ENCODE data around the gene ST3GAL4.
"Not testable (repeated sequence)": the region's sequence is repeated elsewhere in the genome, so short reads cannot be mapped to it uniquely, and the experiment has no call there.

The ST3GAL4 gene

GRCh38 chr11:126355324-126355925 is at the start of gene ST3GAL4:
TSS of gene ST3GAL4 (plus strand) at chr11:126355686. CDS start at chr11:126406156, 50,470 bp downstream.
- DNase-seq (ENCODE audit: low read depth, low spot score), result no peak

DNA sequence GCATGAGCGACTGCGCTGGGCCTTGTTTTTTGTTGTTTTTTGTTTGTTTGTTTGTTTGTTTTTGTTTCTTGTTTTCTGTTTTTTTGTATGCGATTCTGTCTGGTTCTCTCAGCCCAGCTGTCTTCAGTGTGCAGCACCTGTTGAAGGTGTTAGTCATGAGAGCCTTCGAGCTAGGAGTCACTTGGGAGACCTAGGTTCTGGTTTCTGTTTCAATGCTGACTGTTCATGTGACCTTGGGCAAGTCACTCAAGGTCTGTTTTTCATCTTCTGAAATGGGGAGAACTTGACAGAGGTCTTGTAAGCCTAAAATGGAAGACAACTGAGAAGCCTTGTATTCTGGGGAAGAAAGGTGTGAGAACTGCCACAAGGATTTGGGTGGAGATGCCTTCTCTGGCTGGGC is 49.8 kb upstream of the ST3GAL4 start:
- no peak for DNase-seq (ENCODE audit: low read depth, low spot score)

DNA sequence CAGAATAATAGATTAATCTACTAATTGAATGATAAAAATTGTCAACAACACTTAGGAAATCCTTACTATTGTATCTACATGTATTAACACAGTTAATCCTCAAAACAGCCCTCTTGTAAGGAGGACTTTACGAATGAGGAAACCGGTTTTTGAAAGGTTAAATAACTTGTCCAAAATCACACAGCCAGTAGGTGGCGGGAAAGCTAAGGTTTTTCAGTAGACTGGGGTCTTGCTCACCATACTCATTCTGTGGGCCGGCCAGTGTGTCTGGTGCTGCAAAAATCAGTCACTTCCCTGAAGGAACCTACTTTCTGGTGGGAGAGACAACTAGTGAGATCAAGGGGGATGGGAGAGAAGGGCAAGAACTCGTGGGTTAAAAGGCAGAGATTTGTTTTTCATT is 47.8 kb upstream of the ST3GAL4 start:
- DNase-seq (ENCODE audit: low read depth, low spot score), result no peak

DNA sequence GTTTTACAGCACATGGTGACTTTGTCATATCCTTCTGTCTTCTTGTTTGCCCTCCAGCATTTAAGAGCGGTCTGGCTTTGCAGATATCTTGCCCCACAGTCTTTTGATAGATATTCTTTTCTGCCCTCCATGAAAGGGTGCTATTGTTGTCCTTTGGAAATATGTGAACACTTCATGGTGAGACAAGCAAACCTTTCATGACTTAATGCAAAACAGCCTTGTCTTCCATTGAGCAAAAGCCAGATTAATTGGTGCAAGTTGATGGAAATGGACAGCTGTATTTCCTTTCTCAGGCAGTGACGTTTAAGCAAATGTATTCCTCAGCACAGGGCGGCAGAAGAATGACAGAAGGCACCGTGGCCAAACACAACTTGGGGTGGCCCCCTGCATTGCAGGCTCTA is 47.2 kb upstream of the ST3GAL4 start:
- DNase-seq (ENCODE audit: low read depth, low spot score), result no peak

- not testable (repeated sequence) for DNase-seq (ENCODE audit: low read depth, low spot score)
Observed at GRCh38 chr11:126308771-126309170, 46.7 kb upstream of the ST3GAL4 start.

- peak; percentile 54 for DNase-seq (ENCODE audit: low read depth, low spot score)
Observed at GRCh38 chr11:126310200-126310991, 45.1 kb upstream of the ST3GAL4 start.

- no peak for DNase-seq (ENCODE audit: low read depth, low spot score)
Observed at GRCh38 chr11:126310992-126311310, 44.5 kb upstream of the ST3GAL4 start.

DNA sequence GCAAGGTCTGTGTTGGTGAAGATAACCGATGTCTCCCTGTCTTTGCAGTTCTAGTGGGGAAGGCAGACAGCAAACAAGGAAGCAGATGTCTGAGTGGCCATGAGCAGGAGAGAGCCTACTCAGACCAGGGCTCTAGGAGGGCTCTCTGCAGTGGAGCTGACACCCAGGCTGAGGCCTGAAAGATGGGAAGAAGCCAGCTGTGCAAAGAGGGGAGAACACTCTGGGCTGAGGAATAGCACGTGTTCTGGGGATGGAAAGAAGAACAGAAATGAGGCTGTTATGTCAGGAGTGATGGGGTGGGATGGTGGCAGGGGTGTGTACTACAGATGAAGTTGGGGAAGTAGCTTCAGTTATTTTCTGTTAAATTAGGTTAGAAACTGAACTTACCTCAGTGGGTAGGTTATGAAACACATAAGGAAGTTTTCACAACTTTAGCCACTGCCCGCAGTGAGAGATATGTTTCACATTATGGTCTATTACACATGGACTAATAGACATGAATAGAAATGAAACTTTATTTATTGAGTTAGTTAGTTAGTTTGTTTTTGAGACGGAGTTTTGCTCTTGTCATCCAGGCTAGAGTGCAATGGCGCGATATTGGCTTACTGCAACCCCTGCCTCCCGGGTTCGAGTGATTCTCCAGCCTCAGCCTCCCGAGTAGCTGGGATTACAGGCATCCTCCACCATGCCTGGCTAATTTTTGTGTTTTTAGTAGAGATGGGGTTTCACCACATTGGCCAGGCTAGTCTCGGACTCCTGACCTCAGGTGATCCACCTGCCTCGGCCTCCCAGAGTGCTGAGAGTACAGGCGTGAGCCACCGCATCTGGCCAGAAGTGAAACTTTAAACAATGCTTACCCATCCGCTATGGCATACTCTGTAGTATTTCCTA is 43.8 kb upstream of the ST3GAL4 start:
- DNase-seq (ENCODE audit: low read depth, low spot score), result no peak

DNA sequence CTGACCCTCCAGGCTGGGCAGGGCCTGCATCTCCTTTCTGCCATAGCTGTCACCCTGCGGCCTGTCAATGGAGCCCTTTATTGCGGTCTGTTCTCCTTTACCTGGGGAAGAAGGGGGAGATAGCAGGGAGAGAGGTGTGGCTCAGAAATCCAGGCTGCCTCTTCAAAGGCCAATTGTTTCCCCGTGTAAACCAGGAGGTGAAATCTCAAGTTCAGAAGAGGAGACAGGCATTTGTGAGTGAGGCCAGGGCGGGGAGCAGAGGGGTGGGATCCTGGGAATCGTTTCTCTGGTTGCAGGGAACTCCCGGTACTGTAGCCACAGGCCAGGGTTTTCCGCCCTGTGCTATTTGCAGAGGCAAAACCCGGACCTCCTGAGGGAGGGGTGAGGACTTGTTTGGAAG is 42.5 kb upstream of the ST3GAL4 start:
- DNase-seq (ENCODE audit: low read depth, low spot score), result no peak

DNA sequence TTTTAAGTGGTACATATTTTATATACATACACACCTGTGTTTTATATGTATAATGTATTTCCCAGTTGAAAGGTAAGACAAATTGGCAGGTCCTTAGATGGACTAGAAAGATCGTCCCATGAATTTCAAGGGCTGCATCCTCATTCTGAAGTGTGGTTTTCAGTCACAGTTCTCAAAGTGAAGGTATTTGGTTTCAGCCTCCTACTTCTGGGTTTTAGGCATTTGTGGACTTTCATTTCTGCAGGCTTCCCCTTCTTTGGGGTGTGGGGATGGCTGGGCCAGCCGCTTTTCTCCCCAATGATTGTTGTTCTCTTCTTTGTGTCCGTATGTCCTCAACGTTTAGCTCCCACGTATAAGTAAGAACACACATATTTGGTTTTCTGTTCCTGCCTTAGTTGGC is 41.7 kb upstream of the ST3GAL4 start:
- no peak for DNase-seq (ENCODE audit: low read depth, low spot score)

- DNase-seq (ENCODE audit: low read depth, low spot score), result no peak
Observed at GRCh38 chr11:126317432-126317755, 38.1 kb upstream of the ST3GAL4 start.

- DNase-seq (ENCODE audit: low read depth, low spot score), result peak; percentile 70
Observed at GRCh38 chr11:126317756-126318573, 37.5 kb upstream of the ST3GAL4 start.

DNA sequence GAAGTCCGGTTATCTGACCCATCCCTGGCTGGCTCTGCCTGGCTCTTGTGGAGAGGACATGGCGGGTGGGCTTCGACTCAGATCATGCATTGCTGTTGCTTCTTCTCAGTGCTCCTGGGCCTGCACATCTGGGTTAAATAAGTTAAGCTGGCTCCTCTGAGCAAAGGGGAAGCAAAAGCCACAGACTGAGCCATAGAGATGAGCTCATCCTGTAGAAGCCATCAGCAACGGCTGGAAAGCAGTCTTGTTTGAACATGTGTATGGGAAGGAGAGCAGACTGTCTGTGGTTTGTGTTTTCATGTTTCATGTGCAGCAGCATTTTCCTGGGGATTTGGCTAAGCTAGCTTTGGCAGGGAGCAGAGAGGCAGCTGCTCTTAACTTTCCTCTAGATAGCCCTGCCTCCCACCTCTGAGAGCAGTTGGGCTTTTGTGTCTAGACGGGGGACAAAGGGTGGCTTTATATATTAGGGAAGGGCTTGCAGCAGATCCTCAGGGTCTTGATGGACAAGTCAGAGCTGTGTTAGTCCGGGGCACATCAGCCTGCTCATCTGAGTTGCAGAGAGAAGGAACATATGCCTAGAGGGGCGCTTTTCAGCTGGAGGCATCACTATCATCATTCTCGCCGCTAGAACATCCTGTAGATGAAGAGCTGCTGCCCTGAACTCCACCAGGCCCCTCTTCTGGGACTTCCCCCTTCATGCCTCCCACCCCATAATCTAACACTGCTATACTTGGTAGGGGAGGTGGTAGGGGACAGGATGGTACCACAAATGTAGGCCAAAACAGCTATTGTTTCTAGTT is 36.7 kb upstream of the ST3GAL4 start:
- DNase-seq (ENCODE audit: low read depth, low spot score), result peak; percentile 73

GRCh38 chr11:126319374-126319740 is 36.1 kb upstream of the ST3GAL4 start:
- DNase-seq (ENCODE audit: low read depth, low spot score), result no peak

GRCh38 chr11:126322996-126323395 is 32.5 kb upstream of the ST3GAL4 start:
- DNase-seq (ENCODE audit: low read depth, low spot score), result no peak

- DNase-seq (ENCODE audit: low read depth, low spot score), result no peak
Observed at GRCh38 chr11:126327281-126328000, 28.0 kb upstream of the ST3GAL4 start.

DNA sequence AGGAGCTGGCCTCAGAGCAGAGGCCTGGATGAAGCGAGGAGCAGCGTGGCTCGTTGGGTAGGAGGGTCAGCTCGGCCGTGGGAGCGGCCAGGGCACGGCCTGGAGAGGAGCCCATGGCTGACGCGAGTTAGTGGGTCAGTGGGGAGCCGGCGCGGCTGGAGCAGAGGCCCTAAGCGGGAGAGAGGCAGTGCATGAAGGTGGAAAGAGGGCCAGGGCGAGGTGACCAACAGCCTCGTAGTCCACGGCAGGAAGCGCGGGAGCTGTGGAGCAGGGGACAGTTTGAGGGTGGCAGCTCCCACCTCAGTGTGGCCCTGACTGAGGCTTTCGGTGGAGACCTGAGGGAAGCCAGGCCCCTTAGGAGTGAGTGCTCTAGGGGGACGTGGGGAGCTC is 27.5 kb upstream of the ST3GAL4 start:
- DNase-seq (ENCODE audit: low read depth, low spot score), result no peak

GRCh38 chr11:126328444-126328843 is 27.0 kb upstream of the ST3GAL4 start:
- DNase-seq (ENCODE audit: low read depth, low spot score), result no peak

GRCh38 chr11:126328938-126329643 is 26.4 kb upstream of the ST3GAL4 start:
- DNase-seq (ENCODE audit: low read depth, low spot score), result no peak
